Stimulated activated CD4-positive, alpha-beta T cell treated with anti-CD3 and anti-CD28 coated beads, Interleukin-4, amount 100 ng/mL, for 48 hours (primary cell): ENCODE data around the gene PRR14L.
"Not testable (repeated sequence)": the region's sequence is repeated elsewhere in the genome, so short reads cannot be mapped to it uniquely, and the experiment has no call there.

Experiments
- DNase-seq, 2 donors: peaks; one replicate each; pipeline ENCODE4 v3.0.0-alpha.2; 2020; ENCODE audit warnings: low read depth in 2 of 2

Gene PRR14L

DNA sequence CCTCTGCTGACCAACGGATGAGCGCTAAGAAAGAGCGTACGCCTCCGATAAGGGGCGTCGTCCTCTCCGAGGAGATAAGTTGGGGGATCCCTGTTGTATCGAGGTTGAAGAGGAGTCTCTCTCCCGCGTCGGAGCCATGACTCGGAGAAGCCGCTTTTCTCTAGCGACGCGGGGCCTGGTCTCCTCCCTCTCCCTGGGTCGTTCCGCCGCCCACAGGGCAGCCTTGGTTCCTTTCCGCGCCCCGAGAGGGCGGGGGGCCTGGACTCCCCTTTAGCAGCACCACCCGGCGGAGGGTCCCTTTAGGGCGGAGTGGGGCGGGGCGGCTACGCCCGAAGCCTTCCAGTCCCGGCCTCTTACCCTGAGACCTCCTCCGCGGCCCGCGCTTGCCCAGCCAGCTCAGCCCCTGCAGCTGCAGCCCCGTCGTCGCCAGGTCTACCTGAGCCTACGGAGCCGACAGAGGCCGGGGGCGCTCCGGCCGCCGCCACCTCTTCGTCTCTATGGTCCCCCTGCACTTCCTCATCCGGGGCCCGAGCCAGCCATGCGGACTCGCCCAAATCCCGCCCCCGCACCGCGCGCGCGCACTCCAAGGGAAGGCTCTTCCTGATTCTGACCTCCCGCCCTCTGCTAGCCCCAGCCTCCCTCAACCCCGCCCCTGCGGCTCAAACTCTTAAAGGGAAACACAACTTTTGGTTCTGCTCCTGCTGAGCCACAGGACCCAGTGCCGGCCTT lies at the start of gene PRR14L:
Gene PRR14L (minus strand): TSS at position 497 of the 729 bp plus-strand sequence. CDS start 11,272 bp downstream, outside the sequence.
- DNase-seq: peak; percentile 99 to 100

DNA sequence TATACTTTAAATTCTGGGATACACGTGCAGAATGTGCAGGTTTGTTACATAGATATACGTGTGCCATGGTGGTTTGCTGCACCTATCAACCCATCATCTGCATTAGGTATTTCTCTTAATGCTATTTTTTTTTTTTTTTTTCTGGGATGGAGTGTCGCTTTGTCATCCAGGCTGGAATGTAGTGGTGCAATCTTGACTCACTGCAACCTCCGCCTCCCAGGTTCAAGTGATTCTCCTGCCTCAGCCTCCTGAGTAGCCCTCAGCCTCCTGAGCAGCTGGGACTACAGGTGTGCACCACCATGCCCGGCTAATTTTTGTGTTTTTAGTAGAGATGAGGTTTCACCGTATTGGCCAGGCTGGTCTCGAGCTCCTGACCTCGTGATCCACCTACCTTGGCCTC lies 49.4 kb upstream of the PRR14L start:
- DNase-seq: not testable (repeated sequence)

DNA sequence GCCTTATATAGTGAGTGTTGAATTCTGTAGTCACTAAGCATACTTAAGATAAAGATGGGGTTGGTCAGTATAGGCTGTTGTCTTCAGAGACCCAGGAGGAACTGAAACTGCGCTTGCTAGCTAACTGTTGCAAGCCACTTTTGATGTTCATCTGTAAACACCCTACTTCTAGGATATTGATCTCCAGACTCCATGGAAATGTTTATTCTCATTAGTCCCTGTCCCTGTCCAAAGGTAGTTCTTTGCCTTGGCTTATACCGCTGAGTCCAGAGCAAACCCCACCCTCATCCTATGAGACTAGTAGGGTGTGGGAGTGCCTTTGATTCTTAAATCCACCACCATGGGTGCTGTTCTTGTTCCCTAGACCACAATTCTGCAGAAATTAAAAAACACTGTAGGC lies 40.3 kb upstream of the PRR14L start:
- DNase-seq: no peak

DNA sequence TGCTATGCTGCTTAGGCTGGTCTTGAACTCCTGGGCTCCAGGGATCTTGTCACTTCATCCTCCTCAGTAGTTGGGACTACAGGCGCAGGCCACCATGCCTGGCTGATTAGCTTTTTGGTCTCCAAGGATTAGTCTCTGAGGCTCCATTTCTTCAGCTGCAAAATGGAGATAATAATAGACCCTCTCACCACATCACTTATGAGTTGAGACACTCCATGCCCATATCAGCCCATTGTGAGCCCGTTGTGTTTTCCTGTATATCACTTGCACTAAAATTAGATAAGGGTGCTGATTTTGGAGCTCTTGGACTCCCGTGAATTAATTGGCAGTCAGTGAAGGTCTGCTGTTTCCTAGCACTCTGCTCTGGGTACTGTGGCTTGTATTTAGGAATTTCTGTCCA lies 39.9 kb upstream of the PRR14L start:
- DNase-seq: no peak

DNA sequence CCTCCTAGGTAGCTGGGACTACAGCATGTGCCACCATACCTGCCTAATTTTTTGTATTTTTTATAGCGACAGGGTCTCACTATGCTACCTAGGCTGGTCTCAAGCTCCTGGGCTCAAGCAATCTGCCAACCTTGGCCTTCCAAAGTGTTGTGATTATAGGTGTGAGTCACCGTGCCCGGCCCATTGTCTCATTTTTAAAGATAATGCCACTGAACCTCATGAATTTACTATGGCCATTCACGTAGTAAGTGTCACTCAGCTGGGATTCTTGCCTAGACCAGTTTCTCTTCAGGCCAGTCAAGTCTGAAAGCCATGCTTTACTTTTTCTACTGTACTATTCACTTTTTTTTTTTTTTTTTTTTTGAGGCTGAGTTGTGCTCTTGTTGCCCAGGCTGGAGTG lies 26.3 kb upstream of the PRR14L start:
- DNase-seq: no peak

DNA sequence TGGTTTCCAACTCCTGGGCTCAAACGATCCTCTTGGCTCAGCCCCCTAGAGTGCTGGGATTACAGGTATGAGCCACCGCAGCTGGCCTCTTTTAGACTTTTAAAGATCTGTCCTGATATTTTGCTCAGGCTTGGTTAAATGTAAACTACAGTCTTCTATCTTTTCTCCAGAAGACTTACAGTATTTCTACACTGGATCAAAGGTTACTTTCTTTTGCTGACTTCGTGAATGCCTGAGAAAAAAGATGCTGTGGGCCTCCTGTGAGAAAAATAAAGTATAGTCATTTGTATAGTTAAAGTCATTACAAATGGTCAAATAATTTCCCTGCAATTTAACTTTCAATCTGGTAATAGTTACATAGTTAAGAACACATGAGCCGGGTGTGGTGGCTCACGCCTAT lies 23.5 kb upstream of the PRR14L start:
- no peak for DNase-seq

DNA sequence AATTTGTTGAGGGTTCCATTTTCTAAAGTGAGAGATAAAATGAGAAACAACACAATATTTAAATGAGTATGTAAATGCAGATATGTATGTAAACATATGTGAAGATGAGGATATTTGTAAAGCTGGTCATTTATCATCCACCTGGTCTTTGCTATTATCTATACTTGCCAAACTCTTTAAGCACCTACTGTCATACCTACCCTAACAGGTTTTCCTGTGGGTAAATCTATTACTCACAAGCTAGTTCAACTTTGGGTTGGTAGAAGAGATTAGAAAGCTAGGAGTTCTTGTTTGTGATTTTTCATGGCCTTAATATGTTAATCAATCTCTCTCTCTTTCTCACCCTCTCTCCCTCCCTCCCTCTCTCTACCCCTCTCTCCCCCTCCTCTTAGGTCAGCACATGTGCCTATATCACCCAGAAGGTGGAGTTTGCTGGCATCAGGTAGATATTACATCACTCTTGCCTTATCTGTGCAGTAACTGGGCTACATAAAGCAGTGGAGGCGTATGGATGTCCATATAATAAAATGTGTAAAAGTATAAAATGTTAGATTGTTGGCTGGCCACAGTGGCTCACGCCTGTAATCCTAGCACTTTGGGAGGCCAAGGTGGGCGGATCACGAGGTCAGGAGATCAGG lies 18.6 kb upstream of the PRR14L start:
- no peak for DNase-seq

DNA sequence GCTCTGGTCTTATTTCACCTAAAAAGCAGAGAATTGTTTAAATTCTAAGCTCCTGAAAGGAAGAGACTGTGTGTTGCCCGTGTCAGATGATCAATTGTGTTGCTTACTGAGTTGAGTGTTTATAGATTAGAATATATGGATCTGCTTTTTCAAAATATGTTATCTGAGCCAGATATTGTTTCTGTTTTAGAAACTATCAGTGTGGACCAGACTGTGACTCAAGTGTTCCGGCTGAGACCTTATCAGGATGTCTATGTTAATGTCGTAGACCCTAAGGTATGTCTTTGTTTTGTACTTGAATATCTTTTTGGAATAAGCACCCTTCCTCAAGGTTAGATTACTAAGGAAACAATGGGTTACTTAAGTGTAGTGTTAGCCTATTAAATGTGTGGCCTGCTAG lies 14.9 kb upstream of the PRR14L start:
- no peak for DNase-seq

DNA sequence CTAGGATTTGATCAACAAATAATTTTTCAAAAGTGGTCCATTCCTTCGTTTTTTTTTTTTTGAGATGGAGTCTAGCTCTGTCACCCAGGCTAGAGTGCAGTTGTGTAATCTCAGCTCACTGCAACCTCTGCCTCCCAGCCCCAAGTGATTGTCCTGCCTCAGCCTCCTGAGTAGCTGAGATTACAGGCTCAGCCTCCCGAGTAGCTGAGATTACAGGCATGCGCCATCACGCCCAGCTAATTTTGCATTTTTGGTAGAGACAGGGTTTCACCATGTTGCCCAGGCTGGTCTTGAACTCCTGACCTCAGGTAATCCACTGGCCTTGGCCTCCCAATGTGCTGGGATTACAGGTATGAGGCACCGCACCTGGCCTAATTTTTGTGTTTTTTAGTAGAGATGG lies 8.9 kb upstream of the PRR14L start:
- not testable (repeated sequence) for DNase-seq

DNA sequence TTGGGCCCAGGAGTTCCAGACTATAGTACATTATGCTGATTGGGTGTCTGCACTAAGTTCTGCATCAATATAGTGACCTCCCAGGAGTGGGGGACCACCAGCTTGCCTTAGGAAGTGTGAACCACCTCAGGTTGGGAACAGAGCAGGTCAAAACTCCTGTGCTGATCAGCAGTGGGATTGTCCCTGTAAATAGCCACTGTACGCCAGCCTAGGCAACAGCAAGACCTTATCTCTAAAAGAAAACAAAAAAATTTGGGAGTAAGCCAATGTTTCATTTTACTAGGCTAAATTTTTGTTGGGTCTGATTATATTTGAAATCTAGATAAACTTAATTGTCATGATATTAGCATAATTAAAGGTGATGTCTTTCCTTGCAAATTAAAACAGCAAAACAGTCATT lies 7.3 kb upstream of the PRR14L start:
- no peak for DNase-seq

DNA sequence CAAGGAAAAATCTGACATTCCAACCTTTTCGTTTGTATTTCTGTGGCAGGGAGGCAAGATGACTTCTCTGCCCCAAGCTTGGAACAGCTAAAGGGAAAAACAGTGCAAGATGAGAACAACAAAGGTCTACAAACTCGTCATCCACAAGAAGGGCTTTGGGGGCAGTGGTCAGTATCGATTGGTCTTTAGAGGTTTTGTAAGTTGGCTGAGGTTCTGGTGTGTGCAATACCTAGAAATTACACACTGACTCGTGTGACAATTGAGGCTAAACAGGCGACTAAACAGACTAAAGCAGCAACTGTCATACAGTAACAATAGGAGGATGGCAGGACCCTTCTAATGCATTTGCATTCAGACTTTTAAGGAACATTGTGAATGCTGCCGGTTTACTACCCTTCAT lies 4.9 kb upstream of the PRR14L start:
- no peak for DNase-seq

DNA sequence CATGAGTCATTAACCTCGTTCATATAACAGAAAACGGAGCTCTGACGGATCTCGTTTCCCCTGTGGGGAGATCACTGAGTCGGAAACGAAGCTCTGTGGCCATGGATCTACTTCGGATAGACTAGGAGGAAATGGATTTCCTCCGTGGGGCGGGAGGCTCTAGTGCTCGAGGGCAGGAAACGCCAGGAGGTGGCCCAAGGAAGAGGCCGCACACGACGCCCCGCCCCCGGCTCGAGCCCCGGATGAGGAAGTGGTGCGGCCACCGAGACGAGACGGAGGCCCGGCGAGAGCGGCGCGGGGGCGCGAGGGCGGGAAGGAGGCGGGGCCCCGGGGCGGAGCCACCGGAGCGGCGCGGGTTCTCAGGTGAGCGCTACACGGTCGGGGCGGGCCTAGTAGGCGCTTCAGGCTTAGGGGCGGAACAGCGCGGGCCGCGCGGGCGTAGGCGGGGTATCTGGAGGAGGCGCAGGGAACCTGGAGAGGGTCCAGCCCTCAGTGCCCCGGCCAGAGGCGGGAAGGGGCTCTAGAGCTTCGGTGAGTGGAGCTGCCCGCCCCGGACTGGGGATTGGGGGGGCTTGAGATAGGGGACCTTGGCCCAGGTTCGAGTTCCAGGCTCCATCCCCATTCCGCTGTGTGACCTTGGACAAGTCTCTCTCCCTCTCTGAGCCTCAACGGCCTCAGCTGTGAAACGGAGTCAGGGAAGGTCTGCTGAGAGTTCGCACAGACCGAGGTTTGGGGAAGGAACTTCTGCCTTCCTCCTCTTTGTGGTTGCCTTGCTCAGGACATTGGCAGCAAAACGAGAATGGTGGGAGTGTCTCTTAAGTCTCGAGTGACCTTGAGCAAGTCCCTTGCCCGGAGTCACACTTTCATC lies 3.9 kb upstream of the PRR14L start, which contains the start of gene DEPDC5:
Gene DEPDC5 (plus strand): TSS at position 386 of the 868 bp plus-strand sequence. CDS start 903 bp downstream, outside the sequence.
- DNase-seq: peak; percentile 94

DNA sequence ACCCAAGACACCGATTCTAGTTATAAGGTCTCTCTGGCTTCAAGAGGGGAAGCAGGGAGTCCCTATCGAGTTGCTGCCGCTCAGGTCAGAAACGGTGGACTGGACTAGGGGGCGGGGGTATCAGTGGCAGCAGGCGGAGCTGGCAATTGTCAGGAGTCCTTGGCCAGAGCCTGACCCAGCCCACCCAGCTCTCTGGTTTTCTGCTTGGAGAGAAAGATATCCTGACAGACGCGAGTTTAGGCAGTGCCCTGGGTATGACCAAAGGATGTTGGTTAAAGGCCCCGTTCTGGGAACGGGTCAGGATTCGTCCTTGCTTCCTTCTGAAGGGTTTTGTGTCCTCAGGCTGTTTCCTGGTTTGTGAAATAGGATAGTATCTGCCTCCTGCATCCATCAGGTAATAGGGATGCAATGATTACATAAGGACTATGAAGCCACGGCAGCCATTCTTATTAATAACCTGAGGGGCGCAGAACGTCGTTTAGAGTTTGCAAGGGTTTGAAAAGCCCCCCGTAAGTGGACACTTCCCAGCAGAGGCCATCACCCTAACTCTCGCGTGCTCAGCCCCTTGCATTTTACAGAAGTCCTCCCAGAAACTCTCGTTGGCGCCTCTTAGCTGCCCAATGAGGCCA lies 3.2 kb upstream of the PRR14L start:
- no peak for DNase-seq

DNA sequence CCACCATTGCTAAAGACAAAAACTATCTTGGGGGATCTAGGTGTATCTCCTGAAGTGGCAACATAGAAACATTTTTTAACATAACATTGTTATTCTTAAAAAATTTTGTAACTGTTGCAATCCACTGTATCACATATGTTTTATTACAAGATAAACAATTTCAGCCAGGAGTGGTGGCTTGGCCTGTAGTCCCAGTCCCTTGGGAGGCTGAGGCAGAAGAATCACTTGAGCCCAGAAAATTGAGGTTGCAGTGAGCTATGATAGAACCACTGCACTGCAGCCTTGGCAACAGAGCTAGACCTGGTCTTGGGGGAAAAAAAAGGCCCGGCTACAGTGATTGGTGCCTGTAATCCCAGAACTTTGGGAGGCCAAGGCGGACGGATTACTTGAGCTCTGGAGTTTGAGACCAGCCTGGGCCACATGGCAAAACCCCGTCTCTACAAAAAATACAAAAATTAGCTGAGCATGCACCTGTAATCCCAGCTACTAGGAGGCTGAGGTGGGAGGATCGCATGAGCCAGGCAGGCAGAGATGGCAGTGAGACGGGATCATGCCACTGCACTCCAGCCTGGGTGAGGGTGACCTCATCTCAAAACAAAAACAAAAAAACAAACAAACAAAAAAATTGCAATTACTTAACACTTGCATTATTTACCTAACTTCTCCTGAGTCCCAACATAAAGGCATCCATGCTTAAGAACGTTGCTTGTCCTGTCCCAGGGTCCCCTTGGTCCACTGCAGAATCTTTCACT lies 2.3 kb upstream of the PRR14L start:
- no peak for DNase-seq

DNA sequence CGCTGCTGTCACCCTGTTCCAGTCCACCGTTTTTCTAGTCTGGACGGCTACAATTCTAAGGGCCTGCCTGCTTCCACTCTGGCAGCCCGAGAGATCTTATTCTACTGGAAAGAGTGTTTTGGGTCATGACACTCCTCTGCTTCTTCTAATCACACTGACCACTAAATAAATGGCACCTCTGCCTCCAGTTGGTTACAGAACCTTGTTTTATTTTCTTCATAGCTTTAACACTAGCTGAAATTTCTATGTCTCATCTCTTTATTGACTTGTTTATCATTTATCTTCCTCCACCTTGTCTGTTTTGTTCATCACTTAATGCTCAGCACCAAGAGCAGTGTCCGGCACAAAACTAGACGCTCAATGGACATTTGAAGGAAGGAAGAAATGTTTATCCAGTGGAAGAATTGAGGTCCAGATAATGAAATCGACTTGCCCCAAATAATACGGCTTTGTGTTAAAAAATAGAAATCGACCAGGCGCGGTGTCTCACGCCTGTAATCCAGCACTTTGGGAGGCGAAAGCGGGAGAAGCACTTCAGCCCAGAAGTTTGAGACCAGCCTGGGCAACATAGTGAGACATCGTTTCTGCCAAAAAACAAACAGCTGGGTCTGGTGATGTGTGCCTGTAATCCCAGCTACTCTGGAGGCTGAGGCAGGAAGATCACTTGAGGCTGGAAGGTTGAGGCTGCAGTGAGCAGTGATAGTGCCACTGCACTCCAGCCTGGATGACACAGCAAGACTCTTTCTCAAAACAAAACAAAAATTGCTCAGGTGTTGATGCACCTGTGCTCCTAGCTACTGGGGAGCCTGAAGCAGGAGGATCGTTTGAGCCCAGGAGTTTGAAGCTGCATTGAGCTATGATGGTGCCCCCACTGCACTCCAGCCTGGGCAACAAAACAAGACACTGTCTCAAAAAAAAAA lies 693 bp upstream of the PRR14L start:
- no peak for DNase-seq

DNA sequence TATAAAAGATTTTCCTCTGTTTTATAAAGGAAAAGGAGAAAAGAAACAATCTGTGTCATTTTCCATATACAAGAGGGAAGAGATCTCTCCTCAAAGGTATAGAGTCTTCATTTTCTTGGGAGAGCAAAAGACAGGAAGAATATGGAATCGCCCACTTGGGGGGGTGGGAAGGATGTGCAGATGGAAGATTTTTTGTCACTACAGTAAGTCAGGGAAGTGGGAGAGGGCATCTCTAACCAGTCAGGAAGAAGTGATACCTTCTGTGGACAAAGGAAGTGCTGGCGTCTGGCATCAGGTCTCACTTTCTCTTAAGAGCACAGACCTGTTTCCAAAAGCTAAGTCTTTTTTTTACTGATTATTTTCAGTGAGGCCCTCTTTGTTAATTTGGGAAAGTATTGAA lies 1.4 kb downstream of the PRR14L start:
- DNase-seq: no peak

DNA sequence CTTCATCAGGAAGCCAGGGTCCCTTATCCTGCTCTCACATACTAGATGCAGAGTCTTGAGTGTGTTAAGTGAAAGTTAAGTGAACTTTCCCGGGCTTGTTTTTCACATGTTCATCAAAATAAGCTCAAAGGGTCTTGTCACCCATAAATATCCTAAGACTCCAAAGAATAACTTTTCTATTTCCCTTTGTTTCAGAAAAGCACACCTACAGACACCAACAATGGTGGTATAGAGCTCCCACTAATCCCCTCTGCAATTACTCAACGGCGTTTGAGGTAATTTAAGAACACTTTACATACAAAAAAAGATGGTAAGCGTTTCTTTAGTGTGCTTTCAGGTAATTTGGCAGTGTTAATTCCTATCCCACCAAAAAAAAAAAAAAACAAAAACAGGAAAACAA lies 2.5 kb downstream of the PRR14L start:
- no peak for DNase-seq

DNA sequence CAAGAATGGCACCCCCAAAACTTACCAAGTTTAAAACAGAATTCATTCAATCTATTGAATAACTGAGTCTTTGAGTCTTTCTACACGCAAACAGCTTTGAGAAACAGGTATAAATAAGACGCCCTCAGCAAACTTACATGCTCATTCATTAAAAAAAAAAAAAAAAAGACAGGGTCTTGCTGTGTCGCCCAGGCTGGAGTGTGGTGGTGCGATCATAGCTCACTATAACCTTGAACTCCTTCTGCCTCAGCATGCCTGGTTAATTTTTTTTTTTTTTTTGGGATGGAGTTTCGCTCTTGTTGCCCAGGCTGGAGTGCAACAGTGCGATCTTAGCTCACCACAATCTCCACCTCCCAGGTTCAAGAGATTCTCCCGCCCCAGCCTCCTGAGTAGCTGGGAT lies 6.1 kb downstream of the PRR14L start:
- DNase-seq: no peak

DNA sequence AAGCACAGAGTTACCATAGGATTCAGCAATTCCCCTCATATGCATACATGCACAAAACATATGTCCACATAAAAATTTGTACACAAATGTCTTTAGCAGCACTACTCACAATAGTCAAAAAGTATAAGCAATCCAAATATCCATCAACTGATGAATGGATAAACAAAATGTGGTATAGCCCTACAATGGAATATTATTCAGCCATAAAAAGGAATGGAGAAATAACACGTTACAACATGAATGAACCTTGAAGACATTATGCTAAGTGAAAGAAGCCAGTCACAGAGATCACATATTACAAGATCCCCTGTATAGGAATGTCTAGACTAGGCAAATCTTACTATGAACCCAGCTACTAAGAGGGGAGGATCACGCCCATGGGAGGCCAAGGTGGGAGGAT lies 7.2 kb downstream of the PRR14L start:
- no peak for DNase-seq

DNA sequence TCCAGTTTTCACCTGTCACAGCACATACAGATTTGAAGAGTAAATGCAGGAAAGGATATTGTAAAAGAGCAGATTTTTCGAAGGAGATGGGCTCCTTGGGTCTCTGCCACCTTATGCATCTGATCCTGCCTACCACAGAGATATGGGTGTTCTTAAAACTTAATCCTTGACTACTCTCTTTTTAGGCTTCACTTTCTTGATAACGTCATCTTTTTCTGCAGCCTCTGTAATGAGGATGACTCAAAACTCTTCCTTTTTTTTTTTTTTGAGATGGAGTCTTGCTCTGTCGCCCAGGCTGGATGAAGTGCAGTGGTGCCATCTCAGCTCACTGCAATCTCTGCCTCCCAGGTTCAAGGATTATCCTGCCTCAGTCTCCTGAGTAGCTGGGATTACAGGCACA lies 7.8 kb downstream of the PRR14L start:
- DNase-seq: no peak
